Activated CD4-positive, alpha-beta T cell treated with anti-CD3 and anti-CD28 coated beads, Interleukin-2, Interleukin-4, amounts not matched to agents 100 ng/mL and 50 ng/mL, durations not matched to agents 16 hours and 8 hours (primary cell): ENCODE results near the gene ELF1.
"Not testable (repeated sequence)": the region's sequence is repeated elsewhere in the genome, so short reads cannot be mapped to it uniquely, and the experiment has no call there.

ENCODE experiments used
- DNase-seq: peaks from one replicate; pipeline ENCODE4 v3.0.0-alpha.2; 2020; ENCODE audit warnings: low spot score

Gene ELF1

GRCh38 chr13:40933508-40934204, 85.5 kb downstream of the ELF1 start:
- DNase-seq, result no peak

GRCh38 chr13:40932252-40932651, 86.9 kb downstream of the ELF1 start:
- no peak for DNase-seq

- no peak for DNase-seq
These were observed 87.4 kb downstream of the ELF1 start for GRCh38 chr13:40931719-40932118.

- not testable (repeated sequence) for DNase-seq
These were observed 89.2 kb downstream of the ELF1 start for GRCh38 chr13:40929883-40930282.

GRCh38 chr13:40928980-40929379, 90.1 kb downstream of the ELF1 start:
- no peak for DNase-seq

GRCh38 chr13:40927929-40928328, 91.2 kb downstream of the ELF1 start:
- no peak for DNase-seq

GRCh38 chr13:40923867-40924266, 95.2 kb downstream of the ELF1 start:
- DNase-seq, result no peak

GRCh38 chr13:40922437-40923040, 96.6 kb downstream of the ELF1 start:
- no peak for DNase-seq

- no peak for DNase-seq
These were observed 98.3 kb downstream of the ELF1 start for GRCh38 chr13:40920826-40921225.

- DNase-seq, result not testable (repeated sequence)
These were observed 99.2 kb downstream of the ELF1 start for GRCh38 chr13:40919901-40920300.

- DNase-seq, result no peak
These were observed 102.7 kb downstream of the ELF1 start for GRCh38 chr13:40916207-40916998.

GRCh38 chr13:40914863-40915262, 104.3 kb downstream of the ELF1 start:
- not testable (repeated sequence) for DNase-seq

GRCh38 chr13:40911341-40911740, 107.8 kb downstream of the ELF1 start:
- no peak for DNase-seq

- peak; percentile 51 for DNase-seq
These were observed 108.6 kb downstream of the ELF1 start for GRCh38 chr13:40910324-40911050.

GRCh38 chr13:40909541-40910200, 109.4 kb downstream of the ELF1 start:
- DNase-seq, result not testable (repeated sequence)

GRCh38 chr13:40908546-40908945, 110.6 kb downstream of the ELF1 start:
- no peak for DNase-seq

GRCh38 chr13:40901032-40901431, 118.1 kb downstream of the ELF1 start:
- DNase-seq, result not testable (repeated sequence)

GRCh38 chr13:40900568-40900967, 118.5 kb downstream of the ELF1 start:
- not testable (repeated sequence) for DNase-seq

- no peak for DNase-seq
These were observed 122.1 kb downstream of the ELF1 start for GRCh38 chr13:40897053-40897452.

GRCh38 chr13:40895227-40896184, 123.6 kb downstream of the ELF1 start:
- DNase-seq, result no peak

- not testable (repeated sequence) for DNase-seq
These were observed 125.5 kb downstream of the ELF1 start for GRCh38 chr13:40893573-40893972.
